Psoas muscle (tissue), 8 donors: ENCODE measurements around the gene ADARB1. TPM values are rescaled to one million over a fixed set of nuclear protein-coding genes. Genes with fewer than 3 reads are reported as not detected.

Experiments
- ATAC-seq, 4 donors: fragments of 200-7000 bp; cut with Tn5 transposase; one replicate each; pipeline ENCODE4 v1.9.1; 2020; ENCODE audit warnings: moderate library complexity in 3 of 4, mild to moderate bottlenecking in 2 of 4
- DNase-seq, 2 donors: peaks; one replicate each; pipeline ENCODE4 v3.0.0-alpha.2; 2020
- H3K27ac ChIP-seq: fragments of 200-600 bp; one replicate; pipeline ENCODE4 v1.8.0; 2022
- H3K27me3 ChIP-seq, 3 donors: fragments of 200-600 bp in 1 of 3; one replicate each; pipeline versions ENCODE4 v1.6.1 to v1.8.0; 2013 to 2022; ENCODE audit warnings: low read length in 2 of 3, mild to moderate bottlenecking in 2 of 3, moderate library complexity in 1 of 3; ENCODE audit not compliant: insufficient read depth in 3 of 3
- H3K36me3 ChIP-seq, 2 donors: fragments of 200-600 bp in 1 of 2; one replicate each; pipeline versions ENCODE4 v1.6.1 to v1.8.0; 2013 to 2022; ENCODE audit warnings: low read depth in 1 of 2, mild to moderate bottlenecking in 1 of 2, moderate library complexity in 1 of 2; ENCODE audit not compliant: insufficient read depth in 1 of 2
- H3K4me1 ChIP-seq: fragments of 200-600 bp; one replicate; pipeline ENCODE4 v1.8.0; 2022
- H3K4me3 ChIP-seq: fragments of 200-600 bp; one replicate; pipeline ENCODE4 v1.8.0; 2022; ENCODE audit warnings: mild to moderate bottlenecking
- H3K9me3 ChIP-seq: fragments of 200-600 bp; one replicate; pipeline ENCODE4 v1.8.0; 2022
- WGBS, 3 donors: extraction: QIAGEN DNeasy Blood & Tissue Kit; methylation state at CpG; one replicate each; pipeline versions ENCODE4 v1.1.6 to v1.1.7; 2013; 5-methylcytosine and 5-hydroxymethylcytosine counted together
- intact Hi-C, 2 donors: fragments of 100-400 bp; cut with DNase I; formaldehyde crosslinking; loops; one replicate each; pipeline versions ENCODE4 v1.11.0 to v1.14.2; 2022
- polyA plus RNA-seq, 3 donors: library from polyadenylated mRNA; stranded (reverse); fragments of 200-250 nt; gene quantifications; one replicate each; pipeline ENCODE4 v1.2.3, GENCODE V29; 2013
- total RNA-seq, 4 donors: library from RNA; stranded (reverse); fragmentation: NEBNext Ultra II Directional in 2 of 4; extraction: Animal tissue kit (Norgen Biotek cat#: 25700) in 2 of 4; gene quantifications; one replicate each; pipeline versions ENCODE4 v1.2.1 to v1.2.4, GENCODE V29; 2021 to 2023
- TF ChIP-seq, protein P1 (sequence below): fragments of 200-600 bp; IDR thresholded peaks from one replicate; pipeline ENCODE4 v1.8.0; 2022; ENCODE audit warnings: antibody characterized with exemption
- donor health status: healthy with polysubstance abuse.
- donor health status: DM: no; HTN: no; CAD: no; lungs with moderate emphysema.
- donor health status: Bipolar disorder and iron deficiency.
- donor health status: healthy.
- donor health status: DM: yes; HTN: yes; CAD: no.
- donor health status: DM: no; HTN: no; CAD: no.
- donor health status: DM: no; HTN: no; CAD: no.
- donor health status: DM: yes; HTN: yes; CAD: no.

The ADARB1 gene
- total and polyA plus RNA-seq, 7 donors: 3.8 to 22.7 (median 6.9) TPM

DNA sequence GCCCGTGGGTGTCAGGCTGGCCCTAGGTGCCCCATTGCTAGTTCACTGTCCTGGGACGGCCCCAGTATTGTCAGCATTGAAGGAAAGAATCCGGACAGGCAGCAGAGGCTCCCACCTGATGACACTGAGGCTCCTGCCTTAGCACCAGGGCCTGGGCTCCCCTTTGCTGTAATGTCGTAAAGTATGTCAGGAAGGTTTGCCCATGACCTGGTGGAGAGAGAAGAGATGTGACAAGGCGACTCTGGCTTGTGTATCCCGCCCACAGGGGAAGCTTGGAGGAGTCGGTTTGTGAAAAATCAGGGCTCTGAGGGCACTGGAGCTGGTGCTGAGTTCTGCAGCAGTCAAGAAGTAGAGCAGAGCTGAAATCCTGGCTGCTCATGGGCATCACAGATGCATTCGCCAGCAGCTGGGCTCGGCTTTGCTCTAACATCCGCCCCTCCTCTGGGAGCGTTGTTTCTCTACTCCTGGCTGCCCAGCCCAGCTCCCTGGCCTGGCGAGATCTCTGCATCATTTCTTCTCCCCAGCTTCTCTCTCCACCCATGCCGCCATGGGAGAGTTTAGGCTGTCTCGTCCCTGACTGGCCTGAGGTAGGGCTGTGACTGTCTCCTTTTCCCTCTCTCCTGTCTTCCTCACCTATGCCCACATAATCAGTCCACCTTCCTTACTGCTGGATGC is 74.1 kb downstream of the ADARB1 start:
- H3K27ac ChIP-seq: no peak overlapping the region
- TF ChIP-seq, protein P1, sequence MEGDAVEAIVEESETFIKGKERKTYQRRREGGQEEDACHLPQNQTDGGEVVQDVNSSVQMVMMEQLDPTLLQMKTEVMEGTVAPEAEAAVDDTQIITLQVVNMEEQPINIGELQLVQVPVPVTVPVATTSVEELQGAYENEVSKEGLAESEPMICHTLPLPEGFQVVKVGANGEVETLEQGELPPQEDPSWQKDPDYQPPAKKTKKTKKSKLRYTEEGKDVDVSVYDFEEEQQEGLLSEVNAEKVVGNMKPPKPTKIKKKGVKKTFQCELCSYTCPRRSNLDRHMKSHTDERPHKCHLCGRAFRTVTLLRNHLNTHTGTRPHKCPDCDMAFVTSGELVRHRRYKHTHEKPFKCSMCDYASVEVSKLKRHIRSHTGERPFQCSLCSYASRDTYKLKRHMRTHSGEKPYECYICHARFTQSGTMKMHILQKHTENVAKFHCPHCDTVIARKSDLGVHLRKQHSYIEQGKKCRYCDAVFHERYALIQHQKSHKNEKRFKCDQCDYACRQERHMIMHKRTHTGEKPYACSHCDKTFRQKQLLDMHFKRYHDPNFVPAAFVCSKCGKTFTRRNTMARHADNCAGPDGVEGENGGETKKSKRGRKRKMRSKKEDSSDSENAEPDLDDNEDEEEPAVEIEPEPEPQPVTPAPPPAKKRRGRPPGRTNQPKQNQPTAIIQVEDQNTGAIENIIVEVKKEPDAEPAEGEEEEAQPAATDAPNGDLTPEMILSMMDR: no peak
- intact Hi-C loops: no loop called here
- no peak overlapping the region for H3K4me3 ChIP-seq
- no peak for DNase-seq
- 77% methylated on average over 14 of the region's 14 CpGs for WGBS, 3 donors
- no peak for ATAC-seq
- H3K9me3 ChIP-seq: no peaks in the 10 kb centered on the region
- H3K36me3 ChIP-seq: peaks cover 0 to 12% of the 10 kb centered on the region in 2 donors
- H3K27me3 ChIP-seq: no peaks in the 10 kb centered on the region
- no peaks in the 10 kb centered on the region for H3K4me1 ChIP-seq

DNA sequence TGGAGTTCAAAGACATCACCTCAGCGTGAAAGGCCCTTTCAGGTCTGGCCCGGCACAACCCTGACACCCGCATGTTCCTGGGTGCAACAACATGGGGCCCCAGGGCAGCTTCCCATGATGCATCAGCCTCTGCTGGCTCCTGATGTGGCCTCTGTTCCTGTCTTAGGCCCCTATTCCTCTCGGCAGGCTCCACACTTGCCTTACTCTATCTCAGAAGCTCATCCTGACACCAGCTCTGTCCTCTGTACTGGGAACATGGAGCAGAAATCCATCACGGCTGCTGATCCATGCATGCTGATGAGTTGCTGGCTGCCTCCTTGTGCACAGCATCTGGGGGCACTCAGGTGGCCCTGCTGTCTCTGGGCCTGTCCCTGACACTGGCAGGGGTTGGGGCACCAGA is 74.6 kb downstream of the ADARB1 start:
- TF ChIP-seq, protein P1: no peak
- Histone ChIP-seq H3K4me3 (no peak overlapping the region), H3K27me3 (no peaks in the 10 kb centered on the region), H3K9me3 (no peaks in the 10 kb centered on the region), H3K27ac (no peak overlapping the region), H3K4me1 (peaks cover 5% of the 10 kb centered on the region), H3K36me3 (peaks cover 0 to 12% of the 10 kb centered on the region in 2 donors)
- intact Hi-C loops: no loop called here
- ATAC-seq: no peak
- no peak for DNase-seq
- WGBS, 3 donors: 75 to 86% (median 82%) methylated on average over 5 of the region's 5 CpGs

DNA sequence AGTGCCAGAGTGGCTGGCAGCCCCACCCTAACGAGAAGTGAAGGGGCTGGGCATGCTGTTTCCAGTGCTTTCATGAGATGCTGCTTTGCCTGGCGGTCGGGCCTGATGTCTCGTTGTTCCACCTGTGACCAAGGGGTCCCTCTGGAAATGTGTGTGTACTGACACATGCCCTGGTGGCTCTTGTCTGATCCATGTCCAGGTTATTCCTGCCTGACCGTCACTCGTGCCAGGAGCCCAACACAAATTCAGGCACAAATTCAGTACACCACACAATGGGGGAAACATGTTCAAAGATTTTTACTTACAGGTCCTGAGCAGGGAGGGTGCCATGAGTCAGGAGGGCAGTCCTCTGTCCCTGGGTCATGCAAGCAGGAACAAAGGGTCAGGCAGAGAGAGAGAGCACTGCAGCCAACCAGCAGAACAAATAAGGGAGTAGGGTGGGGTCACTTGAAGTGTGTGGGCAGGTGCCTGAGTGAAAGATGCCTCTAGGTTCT is 76.3 kb downstream of the ADARB1 start:
- Histone ChIP-seq H3K36me3 (peaks cover 0 to 8% of the 10 kb centered on the region in 2 donors), H3K4me1 (peaks cover 5% of the 10 kb centered on the region), H3K27ac (no peak overlapping the region), H3K9me3 (no peaks in the 10 kb centered on the region), H3K4me3 (no peak overlapping the region), H3K27me3 (no peaks in the 10 kb centered on the region)
- intact Hi-C loops: loop anchor here in 1 of 2 donors (5.0 kb wide), 1 partner anchor 297 kb away; no protein-coding TSS in a partner anchor
- no peak for DNase-seq
- 87 to 90% (median 88%) methylated on average over 6 of the region's 6 CpGs for WGBS, 3 donors
- ATAC-seq: no peak
- TF ChIP-seq, protein P1: no peak

DNA sequence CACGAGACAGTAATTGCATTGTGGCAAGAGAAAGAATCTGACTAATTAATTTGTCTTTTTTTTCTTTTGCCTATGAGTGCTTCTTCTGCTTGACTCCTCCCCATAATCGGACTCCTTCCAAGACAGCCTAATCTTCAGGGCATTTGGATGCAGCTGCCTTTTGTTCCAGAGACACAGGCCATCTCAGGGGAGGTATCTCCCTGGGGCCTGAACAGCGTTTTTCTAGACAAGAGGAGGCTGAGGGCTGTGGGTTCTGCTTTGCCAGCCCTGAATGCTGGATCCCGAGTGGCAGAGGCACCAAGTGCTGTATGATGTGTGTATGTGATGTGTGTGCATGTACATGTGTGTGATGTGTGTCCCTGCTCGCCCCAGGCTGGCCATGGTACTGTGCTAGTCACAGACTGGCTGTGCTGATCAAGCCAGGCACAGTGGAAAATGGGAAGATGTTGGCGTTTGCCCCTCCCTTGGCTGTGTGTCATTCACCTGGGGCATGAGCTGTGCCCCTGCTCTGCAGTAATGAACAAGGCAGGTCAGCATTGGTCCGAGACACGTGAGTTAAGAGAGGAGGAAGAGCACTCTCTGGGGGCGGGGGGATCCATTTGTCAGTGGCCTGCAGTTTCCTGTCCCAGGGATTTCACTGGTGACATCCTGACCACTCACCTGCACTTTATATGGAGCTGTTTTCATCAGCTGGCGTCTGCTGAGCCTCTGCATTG is 77.2 kb downstream of the ADARB1 start:
- TF ChIP-seq, protein P1: no peak
- H3K4me3 ChIP-seq: no peak overlapping the region
- intact Hi-C loops: loop anchor here in 1 of 2 donors (5.0 kb wide), 1 partner anchor 296 kb away; no protein-coding TSS in a partner anchor
- WGBS, 3 donors: 56 to 72% (median 67%) methylated on average over 10 of the region's 10 CpGs
- no peaks in the 10 kb centered on the region for H3K9me3 ChIP-seq
- no peak for ATAC-seq
- DNase-seq: no peak
- no peak overlapping the region for H3K27ac ChIP-seq
- peaks cover 5% of the 10 kb centered on the region for H3K4me1 ChIP-seq
- H3K36me3 ChIP-seq: no peaks in the 10 kb centered on the region
- H3K27me3 ChIP-seq: no peaks in the 10 kb centered on the region
